HL-60 (cell line): ENCODE results near the gene CANT1.
A peak's percentile ranks its signal among the peaks of the same experiment; 100 is the strongest.

Experiments used
- DNase-seq, 2 experiments: peaks; one replicate each; pipeline ENCODE4 v3.0.0-alpha.2; 2010 to 2020; ENCODE audit warnings: low read depth in 1 of 2, low spot score in 1 of 2
- H3K27ac ChIP-seq: fragments of 250-450 bp; sonication (Bioruptor Pico); replicated peaks from 2 replicates; pipeline ENCODE4 v1.5.1; 2020; ENCODE audit warnings: mild to moderate bottlenecking, moderate library complexity
- H3K27me3 ChIP-seq: fragments of 250-450 bp; sonication (Bioruptor Pico); 2 replicates; pipeline ENCODE4 v1.5.1; 2021; ENCODE audit warnings: mild to moderate bottlenecking, moderate library complexity; ENCODE audit not compliant: insufficient read depth, poor library complexity, severe bottlenecking
- H3K4me3 ChIP-seq: replicated peaks from 2 replicates; pipeline ENCODE4 v1.5.1; 2011; ENCODE audit warnings: mild to moderate bottlenecking, control low read depth, low read length; ENCODE audit not compliant: insufficient read depth
- CTCF ChIP-seq: IDR thresholded peaks from one replicate; pipeline ENCODE4 v1.5.1; 2011; ENCODE audit warnings: low read length, control low read depth, inconsistent platforms; ENCODE audit not compliant: insufficient read depth
- GABPA ChIP-seq: IDR thresholded peaks from 2 replicates; pipeline ENCODE4 v1.6.1; 2012; ENCODE audit warnings: low read depth
- POLR2AphosphoS5 ChIP-seq: IDR thresholded peaks from 2 replicates; pipeline ENCODE4 v1.6.1; 2012; ENCODE audit warnings: low read depth
- REST ChIP-seq: IDR thresholded peaks from 2 replicates; pipeline ENCODE4 v1.6.1; 2012; ENCODE audit warnings: low read depth; ENCODE audit not compliant: insufficient replicate concordance
- SPI1 ChIP-seq: IDR thresholded peaks from 2 replicates; pipeline ENCODE4 v1.6.1; 2012; ENCODE audit warnings: low read depth, mild to moderate bottlenecking, borderline replicate concordance

Gene CANT1

GRCh38 chr17:79008666-79009387 lies 737 bp downstream of the CANT1 start:
- DNase-seq = no peak
- no peak for TF ChIP-seq GABPA
- no peak for TF ChIP-seq SPI1
- TF ChIP-seq CTCF = no peak
- no peak for TF ChIP-seq REST
- TF ChIP-seq POLR2AphosphoS5 = no peak
- H3K27me3 ChIP-seq = no peaks in the 10 kb centered on the region
- H3K4me3 ChIP-seq = peak overlapping the region; percentile 78
- peak overlapping the region; percentile 77 for H3K27ac ChIP-seq

- no peaks in the 10 kb centered on the region for H3K27me3 ChIP-seq
- TF ChIP-seq GABPA (no peak), SPI1 (no peak), POLR2AphosphoS5 (no peak), CTCF (no peak), REST (no peak)
- H3K27ac ChIP-seq = no peak overlapping the region
- no peak overlapping the region for H3K4me3 ChIP-seq
- DNase-seq = no peak
Observed at GRCh38 chr17:79007504-79008381, 1.8 kb downstream of the CANT1 start.

GRCh38 chr17:79006794-79007503 lies 2.6 kb downstream of the CANT1 start:
- H3K4me3 ChIP-seq = no peak overlapping the region
- TF ChIP-seq REST = no peak
- no peak for TF ChIP-seq GABPA
- no peak for TF ChIP-seq POLR2AphosphoS5
- TF ChIP-seq CTCF = no peak
- TF ChIP-seq SPI1 = no peak
- no peak for DNase-seq
- H3K27ac ChIP-seq = no peak overlapping the region
- no peaks in the 10 kb centered on the region for H3K27me3 ChIP-seq
